GM19455 (cell line): ENCODE data around the gene KLF9.

ENCODE experiments used
- ATAC-seq: cut with Tn5 transposase; IDR thresholded peaks from one replicate; pipeline ENCODE4 v1.9.1; 2021; ENCODE audit not compliant: unreplicated experiment

Gene KLF9

DNA sequence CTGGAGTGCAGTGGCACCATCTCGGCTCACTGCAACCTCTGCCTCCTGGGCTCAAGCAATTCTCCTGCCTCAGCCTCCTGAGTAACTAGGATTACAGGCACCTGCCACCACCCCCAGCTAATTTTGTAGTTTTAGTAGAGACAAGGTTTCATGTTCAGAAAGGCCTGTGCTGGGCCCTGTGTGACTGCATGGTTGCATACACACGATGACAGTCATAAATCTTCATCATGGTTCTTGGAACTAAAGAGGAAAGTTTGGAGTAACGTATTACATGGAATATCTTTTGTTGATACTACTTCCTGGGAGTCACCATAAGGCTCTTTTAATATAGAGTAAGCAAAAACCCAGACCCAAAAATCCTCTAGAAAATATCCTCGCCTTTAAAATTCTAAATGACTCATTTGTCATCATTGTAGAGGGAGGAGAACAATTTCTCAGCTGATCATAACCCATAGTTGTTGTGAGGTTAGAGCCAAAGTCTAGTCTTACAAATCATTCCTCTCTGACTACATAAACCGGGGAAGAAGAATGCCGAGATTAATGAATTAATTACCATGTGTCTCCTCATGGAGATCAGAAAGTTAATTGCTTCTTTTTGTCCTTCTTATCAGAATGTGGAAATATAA is 47.0 kb downstream of the KLF9 start:
- ATAC-seq: no peak

DNA sequence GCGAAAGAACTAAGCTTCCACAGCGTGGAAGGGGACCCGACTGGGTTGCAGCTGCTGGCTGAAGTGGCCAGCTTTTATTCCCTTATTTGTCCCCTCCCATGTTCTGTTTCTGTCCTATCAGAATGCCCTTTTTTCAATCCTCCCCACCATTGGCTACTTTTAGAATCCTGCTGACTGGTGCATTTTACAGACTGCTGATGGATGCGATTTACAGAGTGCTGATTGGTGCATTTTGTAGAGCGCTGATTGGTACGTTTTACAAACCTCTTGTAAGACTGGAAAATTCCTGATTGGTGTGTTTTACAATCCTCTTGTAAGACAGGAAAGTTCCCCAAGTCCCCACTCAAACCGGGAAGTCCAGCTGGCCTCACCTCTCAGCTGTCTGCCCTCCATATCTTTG is 50.7 kb downstream of the KLF9 start:
- ATAC-seq: no peak

DNA sequence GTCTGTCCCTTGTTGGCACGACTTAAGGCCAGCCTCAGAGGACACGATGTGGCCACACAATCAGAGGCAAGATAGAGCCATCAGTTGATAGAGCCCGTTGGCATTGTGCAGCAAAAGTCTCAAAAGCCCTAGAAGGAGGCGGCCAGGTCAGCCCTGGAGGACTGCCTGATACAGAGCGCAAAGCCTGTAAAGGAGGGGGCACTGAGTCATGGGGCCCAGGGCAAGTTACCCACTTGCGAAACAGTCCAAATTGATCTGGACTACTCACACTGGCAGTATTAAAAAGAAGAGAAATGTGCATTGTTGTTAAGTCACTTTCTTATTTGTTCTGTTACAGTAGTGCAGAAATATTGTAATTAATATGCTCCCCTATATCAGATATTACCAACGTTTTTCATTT is 51.5 kb downstream of the KLF9 start:
- no peak for ATAC-seq

DNA sequence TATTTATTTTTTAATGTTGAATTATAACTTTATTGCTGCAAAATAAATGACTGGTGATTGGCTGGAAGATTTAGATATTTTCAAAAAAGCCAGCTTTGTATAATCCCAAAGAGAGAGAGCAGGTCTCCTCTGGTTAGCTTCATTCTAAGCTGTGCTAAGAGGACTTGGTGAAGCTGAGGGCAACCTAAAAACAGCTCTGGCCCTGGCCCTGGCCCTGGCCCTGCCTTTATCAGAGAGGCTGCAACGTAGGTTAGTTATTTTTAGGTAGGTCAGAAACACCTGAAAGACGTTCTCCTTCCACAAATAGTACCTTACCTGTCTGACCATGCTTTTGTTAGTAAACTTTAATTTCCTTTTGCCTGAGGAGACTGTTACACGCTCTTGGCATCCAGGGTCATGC is 58.7 kb downstream of the KLF9 start:
- no peak for ATAC-seq

DNA sequence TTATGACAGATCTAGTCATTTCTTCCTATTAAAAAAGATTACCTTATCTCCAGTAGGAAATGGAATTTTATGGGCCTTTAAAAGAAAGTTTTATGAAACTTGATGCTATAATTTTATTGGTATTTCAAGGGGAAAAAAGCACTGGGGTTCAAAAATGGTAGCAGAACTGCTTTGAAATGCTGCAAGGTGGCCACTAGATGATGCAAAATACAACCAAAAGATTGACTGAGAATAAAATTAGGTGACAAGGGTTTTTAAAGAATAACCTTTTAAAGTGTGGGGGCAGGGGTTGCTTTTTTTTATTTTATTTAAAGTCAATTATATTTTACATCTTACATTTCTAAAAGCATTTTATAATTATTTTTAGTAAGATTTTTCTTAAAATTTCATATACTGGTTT is 61.7 kb downstream of the KLF9 start:
- no peak for ATAC-seq

DNA sequence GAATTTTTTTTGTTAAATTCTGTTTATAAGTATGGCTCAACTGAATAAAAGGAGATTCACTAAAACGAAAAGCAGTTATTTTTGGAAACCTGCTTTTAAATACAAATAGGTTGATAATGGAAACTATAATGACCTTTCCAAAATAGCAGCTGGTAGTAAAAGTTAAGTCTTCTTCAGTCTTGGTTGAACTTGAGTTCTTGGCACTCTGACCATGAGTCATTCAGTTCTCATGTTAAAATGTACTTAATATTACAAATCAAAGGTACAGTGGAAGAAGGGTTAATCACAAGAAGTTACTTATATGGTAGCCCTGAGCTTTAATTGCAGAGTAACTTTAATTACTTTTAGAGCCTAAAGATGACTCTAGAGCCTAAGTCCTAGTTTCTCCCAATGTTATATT is 62.1 kb downstream of the KLF9 start:
- no peak for ATAC-seq

DNA sequence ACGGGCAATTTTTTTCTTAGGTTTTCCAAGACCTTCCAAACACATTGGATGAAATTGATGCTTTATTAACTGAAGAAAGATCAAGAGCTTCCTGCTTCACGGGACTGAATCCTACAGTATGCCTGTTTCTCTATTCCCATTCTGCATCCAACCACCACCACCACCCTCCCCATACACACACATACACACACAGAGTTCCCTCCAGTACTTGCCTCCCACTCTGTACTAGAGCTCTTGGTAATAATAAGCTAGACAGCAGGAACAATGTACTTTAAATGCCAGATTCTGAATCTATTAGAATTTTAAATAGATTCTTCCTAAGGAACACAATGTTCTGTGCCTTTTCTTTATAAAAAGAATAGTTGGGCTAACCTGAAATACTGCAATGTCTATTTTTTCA is 67.4 kb downstream of the KLF9 start:
- ATAC-seq: no peak

DNA sequence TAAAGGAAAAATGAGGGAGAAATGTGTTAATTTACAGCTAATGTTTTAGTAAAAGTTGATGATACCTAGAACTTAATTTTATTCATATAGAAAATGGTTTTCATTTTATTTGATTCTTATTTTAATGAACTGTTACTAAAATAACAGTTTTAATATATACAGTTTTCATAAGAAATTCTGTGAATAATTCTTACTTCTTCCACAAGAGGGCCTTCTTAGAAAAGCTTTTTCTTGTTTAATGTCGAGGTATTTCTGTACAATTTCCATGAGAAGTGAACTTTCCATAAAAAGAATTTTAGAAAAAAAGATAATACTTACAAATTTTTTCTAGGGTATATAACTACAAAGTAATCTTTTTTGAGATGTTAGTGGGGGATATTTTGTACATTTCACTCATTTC is 73.9 kb downstream of the KLF9 start:
- no peak for ATAC-seq
